Activated T-helper 1 cell treated with anti-CD3 and anti-CD28 coated beads, Interleukin-12 subunit alpha, Interleukin-12 subunit beta, Interleukin-2, Interleukin-4 antibody, amounts not matched to agents 30 ng/mL and 10 ng/mL and 1 ng/mL, durations not matched to agents 14 hours and 24 hours and 36 hours (primary cell): Measurements from ENCODE around the gene PCNX3. TPM values are rescaled to one million over a fixed set of nuclear protein-coding genes. Genes with fewer than 3 reads are reported as not detected.

Source experiments
- DNase-seq: peaks from one replicate; pipeline ENCODE4 v3.0.0; 2021; ENCODE audit warnings: low spot score
- H3K27ac Mint-ChIP-seq: one replicate; pipeline ENCODE4 v1.8.0; 2021; ENCODE audit warnings: mild to moderate bottlenecking, mixed read lengths
- H3K27me3 Mint-ChIP-seq: one replicate; pipeline ENCODE4 v1.8.0; 2022; ENCODE audit warnings: mild to moderate bottlenecking, moderate library complexity, mixed read lengths; ENCODE audit not compliant: insufficient read depth
- H3K36me3 Mint-ChIP-seq: one replicate; pipeline ENCODE4 v1.8.0; 2021; ENCODE audit warnings: low read depth, mixed read lengths
- H3K4me1 Mint-ChIP-seq: one replicate; pipeline ENCODE4 v1.8.0; 2021; ENCODE audit warnings: low read depth, mixed read lengths
- H3K4me3 Mint-ChIP-seq: one replicate; pipeline ENCODE4 v1.8.0; 2021; ENCODE audit warnings: mild to moderate bottlenecking, moderate library complexity, mixed read lengths
- H3K9me3 Mint-ChIP-seq: one replicate; pipeline ENCODE4 v1.8.0; 2021; ENCODE audit warnings: mixed read lengths
- intact Hi-C: fragments of 100-400 bp; cut with micrococcal nuclease; formaldehyde crosslinking; loops from one replicate; pipeline ENCODE4 v1.15.1; 2024
- total RNA-seq: library from RNA; stranded (reverse); gene quantifications from 2 replicates; pipeline ENCODE4 v1.2.3, GENCODE V29; 2022

The PCNX3 gene
- total RNA-seq, 1 donor from 2014 or later = 55.0 TPM

GRCh38 chr11:65575568-65576231 is 39.9 kb upstream of the PCNX3 start, which contains the start of gene EHBP1L1:
EHBP1L1 (plus strand) TSS chr11:65576053; CDS start chr11:65576303, 250 bp downstream.
- Mint-ChIP-seq H3K9me3 (no peaks in the 10 kb centered on the region), H3K4me3 (peak within 1 kb of the TSS; percentile 92), H3K4me1 (peaks cover 48% of the 10 kb centered on the region), H3K27me3 (no peaks in the 10 kb centered on the region), H3K36me3 (peaks cover 26% of the 10 kb centered on the region), H3K27ac (peak within 1 kb of the TSS; percentile 88)
- peak; percentile 76 for DNase-seq
- intact Hi-C loops = loop anchor here (1.0 to 5.0 kb wide), 6 partner anchors 13 to 242 kb away; partner anchors contain the start of genes PCNX3, SIPA1 and SLC25A45

GRCh38 chr11:65576232-65576866 is 39.2 kb upstream of the PCNX3 start:
- H3K4me3 Mint-ChIP-seq = peak overlapping the region; percentile 92
- H3K27ac Mint-ChIP-seq = peak overlapping the region; percentile 83
- intact Hi-C loops = loop anchor here (5.0 kb wide), 1 partner anchor 241 kb away; no protein-coding TSS in a partner anchor
- no peaks in the 10 kb centered on the region for H3K9me3 Mint-ChIP-seq
- H3K36me3 Mint-ChIP-seq = peaks cover 25% of the 10 kb centered on the region
- DNase-seq = no peak
- H3K27me3 Mint-ChIP-seq = no peaks in the 10 kb centered on the region
- H3K4me1 Mint-ChIP-seq = peaks cover 48% of the 10 kb centered on the region

GRCh38 chr11:65576867-65577755 is 38.5 kb upstream of the PCNX3 start:
- intact Hi-C loops = loop anchor here (5.0 kb wide), 1 partner anchor 240 kb away; no protein-coding TSS in a partner anchor
- Mint-ChIP-seq H3K27me3 (peaks cover 1% of the 10 kb centered on the region), H3K4me3 (peak overlapping the region; percentile 92), H3K4me1 (peaks cover 40% of the 10 kb centered on the region), H3K36me3 (peaks cover 22% of the 10 kb centered on the region), H3K27ac (peak overlapping the region; percentile 83), H3K9me3 (no peaks in the 10 kb centered on the region)
- DNase-seq = no peak

GRCh38 chr11:65577756-65578109 is 37.8 kb upstream of the PCNX3 start:
- Mint-ChIP-seq H3K9me3 (no peaks in the 10 kb centered on the region), H3K36me3 (peaks cover 26% of the 10 kb centered on the region), H3K4me1 (peaks cover 41% of the 10 kb centered on the region), H3K27ac (no peak overlapping the region), H3K27me3 (peaks cover 1% of the 10 kb centered on the region), H3K4me3 (peak overlapping the region; percentile 92)
- DNase-seq = no peak
- intact Hi-C loops = loop anchor here (5.0 kb wide), 1 partner anchor 240 kb away; no protein-coding TSS in a partner anchor

- intact Hi-C loops = loop anchor here (5.0 kb wide), 1 partner anchor 239 kb away; no protein-coding TSS in a partner anchor
- Mint-ChIP-seq H3K27ac (peak overlapping the region; percentile 50), H3K36me3 (peaks cover 28% of the 10 kb centered on the region), H3K4me3 (peak overlapping the region; percentile 92), H3K27me3 (peaks cover 1% of the 10 kb centered on the region), H3K9me3 (no peaks in the 10 kb centered on the region), H3K4me1 (peaks cover 43% of the 10 kb centered on the region)
- no peak for DNase-seq
These were observed 37.4 kb upstream of the PCNX3 start for GRCh38 chr11:65578134-65578533.

GRCh38 chr11:65578667-65579066 is 36.9 kb upstream of the PCNX3 start:
- Mint-ChIP-seq H3K4me3 (peak overlapping the region; percentile 92), H3K9me3 (no peaks in the 10 kb centered on the region), H3K4me1 (peaks cover 41% of the 10 kb centered on the region), H3K27ac (peak overlapping the region; percentile 50), H3K36me3 (peaks cover 28% of the 10 kb centered on the region), H3K27me3 (peaks cover 1% of the 10 kb centered on the region)
- DNase-seq = no peak
- intact Hi-C loops = loop anchor here (5.0 kb wide), 1 partner anchor 239 kb away; no protein-coding TSS in a partner anchor

- no peak for DNase-seq
These were observed 36.3 kb upstream of the PCNX3 start for GRCh38 chr11:65579291-65579690.

GRCh38 chr11:65580031-65580692 is 35.4 kb upstream of the PCNX3 start:
- intact Hi-C loops = no loop called here
- no peak for DNase-seq
- peaks cover 1% of the 10 kb centered on the region for H3K27me3 Mint-ChIP-seq
- H3K4me3 Mint-ChIP-seq = no peak overlapping the region
- peaks cover 32% of the 10 kb centered on the region for H3K4me1 Mint-ChIP-seq
- H3K36me3 Mint-ChIP-seq = peaks cover 33% of the 10 kb centered on the region
- no peaks in the 10 kb centered on the region for H3K9me3 Mint-ChIP-seq
- no peak overlapping the region for H3K27ac Mint-ChIP-seq

More at GRCh38 chr11:65579291-65579690, 36.3 kb upstream of the PCNX3 start:
- Mint-ChIP-seq H3K4me3 (peak overlapping the region; percentile 30), H3K4me1 (peaks cover 38% of the 10 kb centered on the region), H3K27me3 (peaks cover 1% of the 10 kb centered on the region), H3K36me3 (peaks cover 30% of the 10 kb centered on the region), H3K27ac (no peak overlapping the region), H3K9me3 (no peaks in the 10 kb centered on the region)
- intact Hi-C loops = loop anchor here (5.0 kb wide), 1 partner anchor 238 kb away; no protein-coding TSS in a partner anchor

- H3K27ac Mint-ChIP-seq = no peak overlapping the region
- no peaks in the 10 kb centered on the region for H3K9me3 Mint-ChIP-seq
- intact Hi-C loops = no loop called here
- no peak overlapping the region for H3K4me3 Mint-ChIP-seq
- peaks cover 33% of the 10 kb centered on the region for H3K36me3 Mint-ChIP-seq
- peaks cover 27% of the 10 kb centered on the region for H3K4me1 Mint-ChIP-seq
- no peak for DNase-seq
- H3K27me3 Mint-ChIP-seq = peaks cover 1% of the 10 kb centered on the region
These were observed 34.8 kb upstream of the PCNX3 start for GRCh38 chr11:65580756-65581155.

- peaks cover 41% of the 10 kb centered on the region for H3K36me3 Mint-ChIP-seq
- H3K4me3 Mint-ChIP-seq = no peak overlapping the region
- H3K27me3 Mint-ChIP-seq = peaks cover 1% of the 10 kb centered on the region
- intact Hi-C loops = no loop called here
- peak overlapping the region; percentile 52 for H3K27ac Mint-ChIP-seq
- peaks cover 37% of the 10 kb centered on the region for H3K4me1 Mint-ChIP-seq
- no peak for DNase-seq
- H3K9me3 Mint-ChIP-seq = no peaks in the 10 kb centered on the region
These were observed 33.6 kb upstream of the PCNX3 start for GRCh38 chr11:65581928-65582327.

GRCh38 chr11:65583589-65583988 is 32.0 kb upstream of the PCNX3 start:
- Mint-ChIP-seq H3K27ac (peak overlapping the region; percentile 22), H3K36me3 (peaks cover 46% of the 10 kb centered on the region)

GRCh38 chr11:65584106-65584505 is 31.5 kb upstream of the PCNX3 start:
- peaks cover 42% of the 10 kb centered on the region for H3K4me1 Mint-ChIP-seq
- no peak overlapping the region for H3K4me3 Mint-ChIP-seq
- H3K27me3 Mint-ChIP-seq = peaks cover 1% of the 10 kb centered on the region
- H3K36me3 Mint-ChIP-seq = peaks cover 49% of the 10 kb centered on the region
- H3K27ac Mint-ChIP-seq = no peak overlapping the region
- DNase-seq = no peak
- no peaks in the 10 kb centered on the region for H3K9me3 Mint-ChIP-seq
- intact Hi-C loops = no loop called here

More at GRCh38 chr11:65583589-65583988, 32.0 kb upstream of the PCNX3 start:
- intact Hi-C loops = no loop called here
- peaks cover 39% of the 10 kb centered on the region for H3K4me1 Mint-ChIP-seq
- H3K9me3 Mint-ChIP-seq = no peaks in the 10 kb centered on the region
- H3K4me3 Mint-ChIP-seq = no peak overlapping the region
- DNase-seq = no peak
- peaks cover 1% of the 10 kb centered on the region for H3K27me3 Mint-ChIP-seq
